Kidney capillary endothelial cell (primary cell): Measurements from ENCODE around the gene ARHGEF37.
A peak's percentile ranks its signal among the peaks of the same experiment; 100 is the strongest.
"Not testable (repeated sequence)": the region's sequence is repeated elsewhere in the genome, so short reads cannot be mapped to it uniquely, and the experiment has no call there.

ENCODE experiments used
- DNase-seq: peaks from one replicate; pipeline ENCODE4 v3.0.0-alpha.2; 2018; ENCODE audit warnings: low spot score

ARHGEF37 gene, protein sequence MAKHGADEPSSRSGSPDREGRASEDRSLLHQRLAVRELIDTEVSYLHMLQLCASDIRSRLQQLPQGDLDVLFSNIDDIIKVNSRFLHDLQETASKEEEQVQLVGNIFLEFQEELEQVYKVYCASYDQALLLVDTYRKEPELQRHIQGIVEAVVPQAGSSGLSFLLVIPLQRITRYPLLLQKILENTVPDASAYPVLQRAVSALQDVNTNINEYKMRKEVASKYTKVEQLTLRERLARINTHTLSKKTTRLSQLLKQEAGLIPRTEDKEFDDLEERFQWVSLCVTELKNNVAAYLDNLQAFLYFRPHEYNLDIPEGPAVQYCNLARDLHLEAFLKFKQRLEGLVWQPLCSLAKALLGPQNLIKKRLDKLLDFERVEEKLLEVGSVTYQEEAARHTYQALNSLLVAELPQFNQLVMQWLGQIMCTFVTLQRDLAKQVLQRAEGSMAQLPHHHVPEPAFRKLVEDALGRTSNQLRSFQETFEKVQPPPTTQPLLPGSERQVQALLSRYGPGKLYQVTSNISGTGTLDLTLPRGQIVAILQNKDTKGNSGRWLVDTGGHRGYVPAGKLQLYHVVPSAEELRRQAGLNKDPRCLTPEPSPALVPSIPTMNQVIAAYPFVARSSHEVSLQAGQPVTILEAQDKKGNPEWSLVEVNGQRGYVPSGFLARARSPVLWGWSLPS

DNA sequence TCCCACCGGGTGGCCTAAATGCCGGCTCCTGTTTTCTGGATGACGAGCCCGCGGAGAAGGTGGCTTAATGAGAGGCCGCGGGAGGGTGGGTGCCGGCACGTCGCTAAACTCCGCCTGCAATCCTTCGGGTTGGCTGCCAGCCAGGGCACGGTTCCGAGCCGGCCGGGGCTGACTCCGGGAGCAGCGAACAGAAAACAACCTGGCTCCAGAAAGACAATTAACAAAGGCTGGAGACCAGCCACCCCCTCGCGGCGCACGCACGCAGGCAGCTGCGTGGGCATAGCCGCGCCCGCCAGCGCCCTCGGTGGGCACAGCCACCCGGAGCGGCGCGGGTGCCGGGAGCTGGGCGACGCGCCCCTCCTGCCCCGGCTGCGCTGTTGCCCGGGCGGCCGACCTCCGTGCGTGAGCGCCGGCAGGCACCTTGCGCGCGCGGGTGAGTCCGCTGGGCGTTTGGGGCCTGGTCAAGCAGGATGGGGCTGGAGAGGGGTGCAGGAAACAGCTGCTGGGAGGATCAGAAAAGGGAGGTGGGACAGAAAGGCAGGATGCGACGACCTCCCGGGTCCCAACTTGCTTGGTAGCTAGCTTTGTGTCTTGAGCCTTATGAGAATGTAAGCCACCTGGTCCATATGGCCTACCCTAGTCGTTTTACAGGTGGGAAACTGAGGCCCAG is at the start of gene ARHGEF37:
Gene ARHGEF37, plus strand, starts transcription at position 307 of the 670 bp plus-strand sequence. CDS start 16,272 bp downstream, outside the sequence.
- peak; percentile 48 for DNase-seq

GRCh38 chr5:149532413-149532812 is 48.9 kb upstream of the ARHGEF37 start:
- no peak for DNase-seq

- DNase-seq: not testable (repeated sequence)
Observed at GRCh38 chr5:149535787-149536186, 45.5 kb upstream of the ARHGEF37 start.

- no peak for DNase-seq
Observed at GRCh38 chr5:149537374-149537975, 43.8 kb upstream of the ARHGEF37 start.

GRCh38 chr5:149540089-149540488 is 41.2 kb upstream of the ARHGEF37 start:
- no peak for DNase-seq

DNA sequence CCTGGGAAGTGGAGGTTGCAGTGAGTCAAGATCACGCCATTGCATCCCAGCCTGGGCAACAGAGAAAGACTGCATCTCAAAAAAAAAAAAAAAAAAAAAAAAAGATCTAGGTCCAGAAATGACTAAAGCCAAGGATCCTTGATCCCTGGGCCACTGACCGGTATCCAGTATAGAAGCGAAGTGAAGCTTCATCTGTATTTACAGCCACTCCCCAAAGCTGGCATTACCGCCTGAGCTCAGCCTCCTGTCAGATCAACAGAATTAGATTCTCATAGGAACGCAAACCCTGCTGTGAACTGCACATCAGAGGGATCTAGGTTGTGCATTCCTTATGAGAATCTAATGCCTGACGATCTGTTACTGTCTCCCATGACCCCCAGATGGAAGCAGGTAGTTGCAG is 39.4 kb upstream of the ARHGEF37 start:
- no peak for DNase-seq

DNA sequence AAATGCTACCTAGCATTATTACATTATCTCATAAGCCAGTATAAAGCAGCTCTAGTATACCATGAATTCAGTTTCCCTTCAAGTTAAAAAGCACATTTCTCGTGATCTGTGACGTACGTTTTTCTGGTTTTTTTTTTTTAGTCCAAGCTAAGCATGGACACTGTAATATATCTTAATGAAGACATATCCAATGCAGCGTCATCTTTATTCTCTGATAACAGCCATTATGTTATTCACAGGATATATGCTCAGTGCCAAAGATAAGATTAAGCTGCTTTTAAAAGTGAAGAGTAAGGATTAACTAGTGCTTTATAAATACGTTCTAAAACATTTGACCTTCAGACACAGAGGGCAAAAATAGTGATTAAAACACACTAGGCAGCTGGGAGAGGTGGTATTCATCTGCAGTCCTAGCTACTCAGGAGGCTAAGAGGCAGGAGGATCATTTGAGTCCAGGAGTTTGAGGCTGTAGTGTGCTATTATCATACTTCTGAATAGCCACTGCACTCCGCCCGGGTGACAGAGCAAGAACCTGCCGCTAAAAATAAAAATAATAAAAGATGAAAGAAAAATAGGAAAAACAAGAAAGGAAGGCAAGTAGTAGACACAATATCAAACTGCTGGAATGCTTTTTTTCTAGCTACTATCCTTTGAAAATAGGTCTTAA is 37.8 kb upstream of the ARHGEF37 start:
- no peak for DNase-seq

DNA sequence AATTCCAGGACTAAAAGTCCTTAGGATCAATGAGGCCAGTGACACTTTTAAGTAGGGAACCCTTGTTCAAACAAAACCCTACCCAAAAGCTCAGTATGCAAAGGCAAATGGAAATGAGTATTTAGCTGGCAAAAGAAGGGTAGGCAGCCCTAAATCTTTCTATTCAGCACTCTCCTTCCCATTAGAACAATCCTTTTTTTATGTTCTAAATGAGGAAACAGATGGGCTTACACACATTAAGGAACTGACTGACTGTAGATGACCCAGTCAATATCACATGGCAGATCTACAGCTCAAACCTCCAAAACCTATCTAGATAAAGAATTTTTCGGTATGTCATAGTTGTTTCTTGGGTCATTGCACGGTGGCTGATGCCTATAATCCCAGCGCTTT is 37.3 kb upstream of the ARHGEF37 start:
- no peak for DNase-seq

- no peak for DNase-seq
Observed at GRCh38 chr5:149545327-149545726, 36.0 kb upstream of the ARHGEF37 start.

- no peak for DNase-seq
Observed at GRCh38 chr5:149546974-149547373, 34.3 kb upstream of the ARHGEF37 start.

DNA sequence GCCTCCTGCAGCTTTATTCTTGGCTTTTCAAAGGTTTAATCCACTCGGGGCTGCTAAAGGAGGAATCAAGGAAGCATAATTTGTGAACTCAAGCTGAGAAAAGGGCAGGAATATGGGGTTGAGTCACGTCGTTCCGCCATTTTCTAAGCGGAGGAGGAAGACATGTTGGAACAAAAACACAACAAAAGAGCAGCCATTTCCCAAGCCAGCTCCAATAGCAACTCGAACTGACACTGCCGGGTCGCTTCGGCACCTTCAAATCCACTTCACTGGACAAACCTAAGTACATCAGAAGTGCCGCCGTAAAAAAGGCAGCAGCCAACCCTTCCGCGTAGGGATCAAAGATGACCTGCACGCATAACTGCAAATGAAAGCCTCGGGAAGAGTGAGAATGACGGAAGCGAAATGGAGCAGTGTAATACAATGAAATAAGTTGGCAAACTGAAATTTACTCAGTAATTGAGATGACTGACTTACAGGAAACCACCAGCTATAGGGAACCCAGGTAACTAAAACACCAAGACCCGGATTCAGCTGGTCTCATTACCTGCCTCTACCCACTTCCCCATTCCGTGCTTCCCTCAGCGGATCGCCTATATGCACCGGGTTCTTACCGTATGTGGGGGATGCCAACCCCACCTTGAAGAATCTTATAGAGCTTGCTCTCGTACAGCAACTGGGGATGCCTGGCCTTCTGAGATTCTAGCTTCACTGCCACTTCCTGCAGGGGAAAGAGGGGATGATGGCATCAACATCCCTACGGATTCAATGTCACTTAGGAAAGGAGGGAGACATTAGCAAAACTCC is 31.6 kb upstream of the ARHGEF37 start:
- peak; percentile 58 for DNase-seq

DNA sequence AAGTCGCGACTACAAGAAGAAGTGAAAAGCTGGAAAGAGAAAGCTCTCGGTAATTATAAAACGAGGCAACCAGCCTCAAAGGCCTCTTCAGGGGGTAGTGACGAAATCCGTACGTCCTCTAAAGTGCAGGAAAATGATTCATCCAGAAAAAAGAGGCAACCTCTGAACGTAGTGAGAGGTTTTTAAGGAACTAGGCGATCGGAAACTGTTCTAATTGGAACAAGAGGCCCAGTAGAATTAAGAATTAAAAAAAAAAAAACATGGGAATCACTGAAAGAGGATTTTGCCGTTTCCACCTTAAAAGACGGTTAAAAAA is 31.1 kb upstream of the ARHGEF37 start:
- peak; percentile 59 for DNase-seq

- DNase-seq: no peak
Observed at GRCh38 chr5:149550594-149551226, 30.6 kb upstream of the ARHGEF37 start.

GRCh38 chr5:149551227-149552037 is 29.9 kb upstream of the ARHGEF37 start, which contains the start of gene CSNK1A1:
CSNK1A1 (minus strand) TSS chr5:149551439; CDS start chr5:149550964, 475 bp downstream.
- DNase-seq: peak; percentile 96

DNA sequence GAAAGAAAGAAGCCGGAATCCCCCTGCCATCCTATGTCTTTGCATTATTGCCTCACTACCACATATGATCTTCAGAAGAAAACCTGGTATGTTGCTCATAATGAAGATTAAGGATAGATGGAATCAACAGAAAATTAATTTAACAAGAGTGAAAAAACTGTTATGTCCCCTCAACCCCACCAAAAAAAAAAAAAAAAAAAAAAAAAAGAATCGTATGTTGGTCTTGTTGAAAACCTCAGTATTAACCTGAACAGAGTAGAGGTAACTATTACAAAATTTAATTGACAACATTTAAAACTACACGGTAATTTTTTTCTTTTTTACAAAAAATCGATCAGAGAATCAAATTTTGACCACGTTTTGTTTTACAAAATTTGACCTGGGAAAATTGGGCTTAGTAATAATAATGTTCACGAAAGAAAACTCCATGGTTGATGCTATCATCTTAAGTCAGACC is 29.2 kb upstream of the ARHGEF37 start:
- DNase-seq: no peak

DNA sequence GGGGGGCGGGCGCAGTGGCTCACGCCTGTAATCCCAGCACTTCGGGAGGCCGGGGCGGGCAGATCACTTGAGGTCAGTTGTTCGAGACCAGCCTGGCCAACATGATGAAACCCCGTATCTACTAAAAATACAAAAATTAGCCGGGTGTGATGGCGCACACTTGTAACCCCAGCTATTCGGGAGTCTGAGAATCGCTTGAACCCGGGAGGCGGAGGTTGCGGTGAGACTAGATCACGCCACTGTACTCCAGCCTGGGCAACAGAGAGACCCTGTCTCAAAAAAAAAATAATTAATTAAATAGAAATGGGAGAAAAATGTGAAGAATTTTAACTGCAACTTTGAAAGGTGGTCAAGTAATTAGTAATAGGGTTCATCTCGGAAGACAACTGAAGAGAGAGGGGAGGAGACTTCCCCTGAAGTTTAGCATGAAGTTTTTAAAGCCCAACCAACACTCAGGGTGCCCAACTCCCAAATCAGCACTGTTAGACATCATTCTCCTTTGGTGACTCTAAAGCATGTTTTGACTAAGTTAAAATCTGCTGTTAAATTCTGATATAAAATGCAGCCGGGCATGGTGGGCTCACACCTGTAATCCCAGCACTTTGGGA is 28.6 kb upstream of the ARHGEF37 start:
- DNase-seq: no peak

GRCh38 chr5:149559706-149560105 is 21.6 kb upstream of the ARHGEF37 start:
- DNase-seq: no peak

DNA sequence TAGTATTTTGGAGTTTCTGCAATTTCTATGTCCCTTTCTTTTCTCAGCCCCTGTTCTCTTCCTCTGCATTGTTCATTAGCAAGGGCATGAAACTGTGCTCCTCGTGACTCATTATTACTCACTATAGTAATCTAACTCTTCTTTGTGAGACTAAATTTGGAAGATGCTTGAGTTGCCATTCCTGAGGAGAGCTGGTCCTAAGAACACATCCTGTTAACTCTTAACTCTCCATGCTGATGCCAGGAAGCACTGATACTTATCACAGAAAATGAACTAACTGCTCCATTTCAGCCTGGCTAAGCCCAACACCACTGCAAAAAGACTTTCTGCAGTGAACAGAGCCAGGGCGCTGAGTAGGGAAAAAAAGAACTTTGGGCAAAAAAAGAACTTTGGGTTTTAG is 19.4 kb upstream of the ARHGEF37 start:
- DNase-seq: peak; percentile 99

DNA sequence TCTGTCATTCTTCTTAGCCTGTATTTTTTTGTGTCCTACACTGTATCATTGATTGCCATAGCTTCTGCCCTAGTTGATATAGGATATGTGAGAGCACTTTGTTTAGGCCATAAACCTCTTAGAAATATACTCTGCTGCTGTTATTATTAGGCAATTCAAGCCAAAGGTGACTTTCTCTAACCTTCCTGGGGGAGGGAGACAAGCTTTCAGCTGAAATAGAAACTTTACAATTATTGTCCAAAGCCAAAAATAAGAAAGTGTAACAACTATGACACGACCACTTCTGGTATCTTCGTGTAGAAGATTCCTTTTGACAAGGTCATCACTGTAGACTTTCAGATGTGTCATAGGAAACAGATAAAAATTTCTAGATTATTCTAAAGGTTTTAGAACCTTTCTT is 17.8 kb upstream of the ARHGEF37 start:
- peak; percentile 58 for DNase-seq
